Stimulated activated CD8-positive, alpha-beta memory T cell treated with anti-CD3 and anti-CD28 coated beads, Interleukin-7, amount 100 ng/mL, for 4 hours (primary cell): ENCODE data around the gene PCDHB16.
"Not testable (repeated sequence)": the region's sequence is repeated elsewhere in the genome, so short reads cannot be mapped to it uniquely, and the experiment has no call there.

Experiments
- DNase-seq, 2 donors: peaks; one replicate each; pipeline ENCODE4 v3.0.0-alpha.2; 2020; ENCODE audit warnings: low read depth in 2 of 2

PCDHB16 gene

GRCh38 chr5:141184117-141184855 is 2.1 kb downstream of the PCDHB16 start:
- not testable (repeated sequence) for DNase-seq

GRCh38 chr5:141186897-141187512 is 4.8 kb downstream of the PCDHB16 start, which contains the start of gene PCDHB9:
TSS of gene PCDHB9 (plus strand) at chr5:141187161. CDS start at chr5:141187319, 158 bp downstream.
- DNase-seq, result no peak

- not testable (repeated sequence) for DNase-seq
Measured at GRCh38 chr5:141188682-141189081, 6.5 kb downstream of the PCDHB16 start.

- DNase-seq, result not testable (repeated sequence)
Measured at GRCh38 chr5:141189131-141189530, 6.9 kb downstream of the PCDHB16 start.

GRCh38 chr5:141192110-141192725 is 10.0 kb downstream of the PCDHB16 start, which contains the start of gene PCDHB10:
TSS of gene PCDHB10 (plus strand) at chr5:141192353. CDS start at chr5:141192553, 200 bp downstream.
- no peak for DNase-seq

- DNase-seq, result not testable (repeated sequence)
Measured at GRCh38 chr5:141194332-141194731, 12.1 kb downstream of the PCDHB16 start.

GRCh38 chr5:141196363-141196762 is 14.2 kb downstream of the PCDHB16 start:
- no peak for DNase-seq

- DNase-seq, result no peak
Measured at GRCh38 chr5:141199359-141200235, 17.4 kb downstream of the PCDHB16 start, which contains the start of gene PCDHB11. TSS of gene PCDHB11 (plus strand) at chr5:141199627. CDS start at chr5:141199775, 148 bp downstream.

- not testable (repeated sequence) for DNase-seq
Measured at GRCh38 chr5:141201126-141201525, 18.9 kb downstream of the PCDHB16 start.

GRCh38 chr5:141201646-141202045 is 19.5 kb downstream of the PCDHB16 start:
- DNase-seq, result not testable (repeated sequence)

GRCh38 chr5:141208478-141208877 is 26.3 kb downstream of the PCDHB16 start, which contains the start of gene PCDHB12:
TSS of gene PCDHB12 (plus strand) at chr5:141208719. CDS start at chr5:141208908, 189 bp downstream.
- DNase-seq, result no peak

- not testable (repeated sequence) for DNase-seq
Measured at GRCh38 chr5:141210281-141210680, 28.1 kb downstream of the PCDHB16 start.

- not testable (repeated sequence) for DNase-seq
Measured at GRCh38 chr5:141210849-141211248, 28.7 kb downstream of the PCDHB16 start.

- not testable (repeated sequence) for DNase-seq
Measured at GRCh38 chr5:141213656-141214339, 31.6 kb downstream of the PCDHB16 start, which contains the start of gene PCDHB13. TSS of gene PCDHB13 (plus strand) at chr5:141213919. CDS start at chr5:141214124, 205 bp downstream.

GRCh38 chr5:141214583-141214982 is 32.4 kb downstream of the PCDHB16 start:
- not testable (repeated sequence) for DNase-seq

- DNase-seq, result not testable (repeated sequence)
Measured at GRCh38 chr5:141215504-141215903, 33.3 kb downstream of the PCDHB16 start.

- not testable (repeated sequence) for DNase-seq
Measured at GRCh38 chr5:141216035-141216434, 33.8 kb downstream of the PCDHB16 start.

GRCh38 chr5:141223112-141223783 is 41.1 kb downstream of the PCDHB16 start, which contains the start of gene PCDHB14:
TSS of gene PCDHB14 (plus strand) at chr5:141223343. CDS start at chr5:141223506, 163 bp downstream.
- no peak for DNase-seq

GRCh38 chr5:141224844-141225243 is 42.7 kb downstream of the PCDHB16 start:
- not testable (repeated sequence) for DNase-seq

- DNase-seq, result not testable (repeated sequence)
Measured at GRCh38 chr5:141225421-141225820, 43.2 kb downstream of the PCDHB16 start.
